Middle frontal gyrus (tissue), 1 donor: Measurements from ENCODE around the gene ZNF471.

Experiments
- DNase-seq: peaks from one replicate; pipeline ENCODE4 v3.0.0-alpha.2; 2015; ENCODE audit warnings: low spot score; ENCODE audit errors: extremely low spot score

Gene ZNF471

DNA sequence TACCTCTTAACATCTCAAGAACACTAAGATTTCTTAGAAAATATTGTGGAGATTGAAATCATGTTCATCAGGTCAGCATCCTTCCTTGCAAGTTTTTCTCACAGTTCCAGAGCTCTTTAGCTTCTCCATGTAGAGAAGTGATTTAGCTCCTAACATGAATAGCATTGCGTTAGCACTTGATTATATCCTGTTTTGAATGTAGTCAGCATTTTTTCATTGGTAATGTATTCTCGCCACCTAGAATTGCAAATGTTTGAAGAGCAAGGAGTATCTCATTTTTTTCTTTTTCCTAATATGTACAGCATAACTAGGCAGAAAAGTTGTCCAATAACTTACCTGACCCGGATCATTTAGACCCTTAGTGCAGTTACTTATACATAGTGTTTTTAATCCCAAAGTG is 66.3 kb downstream of the ZNF471 start:
- DNase-seq = no peak

DNA sequence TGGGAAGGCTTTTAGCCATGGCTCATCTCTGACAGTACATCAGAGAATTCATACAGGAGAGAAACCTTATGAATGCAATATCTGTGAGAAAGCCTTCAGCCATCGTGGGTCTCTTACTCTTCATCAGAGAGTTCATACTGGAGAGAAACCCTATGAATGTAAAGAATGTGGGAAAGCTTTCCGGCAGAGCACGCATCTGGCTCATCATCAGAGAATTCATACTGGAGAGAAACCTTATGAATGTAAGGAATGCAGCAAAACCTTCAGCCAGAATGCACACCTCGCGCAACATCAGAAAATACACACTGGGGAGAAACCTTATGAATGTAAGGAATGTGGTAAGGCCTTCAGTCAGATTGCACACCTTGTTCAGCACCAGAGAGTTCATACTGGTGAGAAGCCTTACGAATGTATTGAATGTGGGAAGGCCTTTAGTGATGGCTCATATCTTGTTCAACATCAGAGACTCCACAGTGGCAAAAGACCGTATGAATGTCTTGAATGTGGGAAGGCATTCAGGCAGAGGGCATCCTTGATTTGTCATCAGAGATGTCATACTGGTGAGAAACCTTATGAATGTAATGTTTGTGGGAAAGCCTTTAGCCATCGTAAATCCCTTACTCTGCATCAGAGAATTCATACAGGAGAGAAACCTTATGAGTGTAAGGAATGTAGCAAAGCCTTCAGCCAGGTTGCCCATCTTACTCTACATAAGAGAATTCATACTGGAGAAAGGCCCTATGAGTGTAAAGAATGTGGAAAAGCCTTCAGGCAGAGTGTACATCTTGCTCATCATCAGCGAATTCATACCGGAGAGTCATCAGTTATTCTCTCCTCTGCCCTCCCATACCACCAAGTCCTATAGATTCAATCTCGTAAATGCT is 70.3 kb downstream of the ZNF471 start:
- no peak for DNase-seq
